Mammary epithelial cell (primary cell): ENCODE results near the gene DPF3.

Experiments used
- CTCF ChIP-seq, 2 donors: IDR thresholded peaks in 1 of 2; conservative IDR thresholded peaks in 1 of 2; 2 replicates each; pipeline ENCODE4 v1.5.1; 2011 to 2012; ENCODE audit warnings: inconsistent platforms in 2 of 2, low read length in 2 of 2, mild to moderate bottlenecking in 2 of 2, control low read depth in 1 of 2, low read depth in 1 of 2; ENCODE audit not compliant: insufficient read depth in 1 of 2; ENCODE audit errors: extremely low read depth in 1 of 2
- EZH2 ChIP-seq: IDR thresholded peaks from 2 replicates; pipeline ENCODE4 v1.6.1; 2012; ENCODE audit warnings: low read length, inconsistent platforms, borderline replicate concordance

GRCh38 chr14:72751276-72752033 lies 142.4 kb downstream of the DPF3 start:
- TF ChIP-seq CTCF (conservative IDR thresholded peaks at IDR 0.05 in 1 of 2, IDR thresholded peaks at IDR 0.05 in 1 of 2; ENCODE audit: extremely low read depth in 1 of 2, insufficient read depth in 1 of 2, low read depth in 1 of 2, low read length in 2 of 2) = no peak
- no peak for TF ChIP-seq EZH2
